CD4-positive, alpha-beta T cell treated with Interleukin-17A for 4 hours (primary cell): ENCODE measurements around the gene TDRD9.
A peak's percentile ranks its signal among the peaks of the same experiment; 100 is the strongest.

ENCODE experiments used
- DNase-seq: peaks from one replicate; pipeline ENCODE4 v3.0.0-alpha.2; 2020; ENCODE audit warnings: mixed read lengths

Gene TDRD9

DNA sequence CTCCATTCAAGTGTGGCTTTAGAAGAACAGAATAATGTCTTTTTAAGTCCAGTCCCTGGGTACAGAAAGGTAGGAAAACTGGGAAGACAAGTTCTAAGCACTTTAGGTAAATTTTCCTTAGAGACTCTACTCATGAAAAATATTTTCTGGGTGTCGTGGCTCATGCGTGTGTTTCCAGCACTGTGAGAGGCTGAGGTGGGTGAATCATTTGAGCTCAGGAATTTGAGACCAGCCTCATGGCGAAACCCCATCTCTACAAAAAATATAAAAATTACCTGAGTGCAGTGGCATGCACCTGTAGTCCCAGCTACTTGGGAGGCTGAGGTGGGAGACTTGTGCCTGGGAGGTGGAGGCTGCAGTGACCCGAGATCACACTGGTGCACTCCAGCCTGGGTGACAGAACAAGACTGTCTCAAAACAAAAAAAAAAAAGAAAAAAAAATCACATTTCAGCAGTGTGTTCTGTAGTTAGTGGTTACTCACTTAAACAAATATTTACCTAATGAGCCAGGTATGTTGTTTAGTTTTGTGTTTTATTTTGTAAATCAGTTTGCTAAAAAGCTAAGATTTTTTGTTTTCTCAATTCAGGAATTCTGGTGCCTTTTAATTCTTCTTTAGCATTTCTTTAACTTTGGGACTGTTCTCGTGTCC lies 66.4 kb downstream of the TDRD9 start:
- DNase-seq = no peak

DNA sequence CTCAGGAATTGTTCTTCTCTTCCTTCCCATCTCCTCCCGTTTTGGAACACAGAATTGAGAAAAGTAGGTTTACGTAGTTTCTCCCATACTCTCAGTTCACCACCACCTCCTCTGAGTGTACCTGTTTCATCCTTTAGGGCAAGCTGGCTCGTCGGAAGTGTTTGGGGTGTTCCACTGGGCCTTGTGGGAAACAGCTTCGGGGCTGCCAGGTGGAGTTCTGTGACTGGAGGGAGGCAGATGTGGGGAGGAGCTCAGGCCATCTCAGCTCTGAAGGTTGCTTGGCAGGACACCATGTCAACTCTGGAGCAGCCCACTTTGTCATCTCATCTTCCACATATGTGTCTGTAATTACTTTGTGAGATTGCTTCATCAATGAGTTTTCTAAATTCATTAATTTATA lies 67.6 kb downstream of the TDRD9 start:
- DNase-seq = no peak

DNA sequence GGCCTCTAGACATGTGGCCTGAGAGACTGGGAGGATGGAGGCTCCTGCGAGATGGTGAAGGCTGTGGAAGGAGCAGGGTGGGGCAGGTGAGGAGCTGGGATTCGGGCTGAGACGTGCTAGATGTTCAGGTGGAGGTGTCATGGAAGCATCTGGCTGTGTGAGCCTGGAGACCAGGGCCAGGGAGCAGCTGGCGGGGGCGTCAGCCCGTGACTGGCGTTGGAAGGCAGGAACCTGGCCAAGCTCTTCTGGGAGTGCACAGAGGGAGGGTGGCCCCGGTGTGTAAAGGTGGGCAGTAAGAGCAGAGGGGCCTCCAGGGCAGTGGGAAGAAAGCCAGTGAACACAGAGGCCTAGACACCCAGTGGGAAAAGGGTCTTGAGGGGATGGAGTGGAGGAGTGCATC lies 69.1 kb downstream of the TDRD9 start:
- no peak for DNase-seq

GRCh38 chr14:103998027-103998426 lies 69.8 kb downstream of the TDRD9 start:
- DNase-seq = no peak

DNA sequence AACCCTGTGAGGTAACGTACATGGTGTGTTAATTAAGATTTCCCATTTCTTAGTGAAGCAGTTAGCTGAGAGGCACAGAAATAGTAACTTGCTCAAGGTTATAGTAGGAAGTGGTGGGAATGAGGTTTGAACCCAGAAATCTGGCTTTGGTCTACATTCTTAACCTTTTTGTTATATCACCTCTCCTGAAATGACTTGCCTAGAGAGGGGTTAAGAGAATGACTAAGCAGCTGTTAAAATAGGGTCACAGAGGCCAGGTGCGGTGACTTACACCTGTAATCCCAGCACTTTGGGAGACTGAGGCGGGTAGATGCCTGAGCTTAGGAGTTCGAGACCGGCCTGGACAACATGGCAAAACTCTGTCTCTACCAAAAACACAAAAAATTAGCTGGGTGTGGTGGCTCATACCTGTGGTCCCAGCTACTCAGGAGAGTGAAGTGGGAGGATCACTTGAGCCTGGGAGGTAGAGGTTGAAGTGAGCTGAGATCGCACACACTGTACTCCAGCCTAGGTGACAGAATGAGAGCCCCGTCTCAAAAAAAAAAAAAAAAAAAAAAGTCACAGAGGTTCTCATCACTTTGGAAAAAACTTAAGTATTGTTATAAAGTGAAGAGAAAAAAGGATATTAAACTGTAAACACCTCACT lies 71.7 kb downstream of the TDRD9 start:
- no peak for DNase-seq

DNA sequence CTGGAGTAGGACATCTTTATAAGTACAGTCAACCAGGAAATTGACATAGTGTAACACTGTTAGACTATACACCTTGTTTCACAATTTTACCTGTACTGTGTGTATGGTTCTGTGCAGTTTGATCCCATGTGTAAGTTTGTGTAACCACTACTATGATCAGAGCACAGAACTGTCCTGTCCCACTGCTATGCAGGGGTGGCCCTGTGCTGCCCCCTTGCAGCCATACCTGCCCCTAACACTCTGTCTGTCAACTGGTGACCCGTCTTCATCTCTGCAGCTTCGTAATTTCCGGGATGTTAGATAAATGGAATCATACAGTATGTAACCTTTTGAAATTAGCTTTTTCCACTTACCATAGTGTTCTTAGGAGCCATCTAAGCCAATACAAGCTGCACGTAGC lies 72.7 kb downstream of the TDRD9 start:
- peak; percentile 18 for DNase-seq

- no peak for DNase-seq
These were observed 75.4 kb downstream of the TDRD9 start for GRCh38 chr14:104003616-104004015.

DNA sequence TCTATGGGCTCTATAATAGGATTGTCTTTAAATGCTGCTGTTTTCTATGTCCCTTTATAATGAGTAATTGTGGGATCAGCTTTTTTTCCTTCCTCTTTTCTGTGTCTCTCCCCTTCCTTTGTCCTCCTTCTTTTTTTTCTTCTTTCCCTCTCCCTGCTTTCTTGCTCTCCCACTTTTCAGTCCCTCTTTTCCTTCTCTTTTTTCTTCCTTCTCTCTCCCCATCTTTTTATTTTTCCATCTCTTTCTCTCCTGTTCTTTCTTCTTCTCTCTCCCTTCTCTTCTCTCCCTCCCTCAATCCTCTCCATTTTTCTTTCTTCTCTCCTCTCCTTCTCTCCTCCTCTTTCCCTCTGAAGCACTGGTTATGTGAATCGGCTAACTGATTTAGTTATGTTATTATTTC lies 76.6 kb downstream of the TDRD9 start:
- DNase-seq = no peak

DNA sequence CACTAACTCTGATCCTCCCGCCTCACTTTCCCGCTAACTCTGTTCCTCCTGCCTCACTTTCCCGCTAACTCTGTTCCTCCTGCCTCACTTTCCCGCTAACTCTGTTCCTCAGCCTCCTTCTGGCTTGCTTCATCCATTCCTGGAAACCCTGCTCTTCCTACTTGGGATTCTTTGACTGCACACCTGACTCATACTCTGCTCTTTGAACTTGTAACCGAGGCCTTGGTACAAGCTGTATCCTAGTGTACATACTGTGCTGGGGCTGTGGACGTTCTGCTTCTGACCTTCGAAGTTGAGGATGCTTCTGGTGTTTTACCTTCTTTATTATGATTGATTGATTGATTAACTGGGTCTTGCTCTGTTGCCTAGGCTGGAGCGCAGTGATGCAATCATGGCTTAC lies 77.2 kb downstream of the TDRD9 start:
- DNase-seq = no peak

- DNase-seq = no peak
These were observed 78.9 kb downstream of the TDRD9 start for GRCh38 chr14:104007121-104007520.

GRCh38 chr14:104009297-104009696 lies 81.0 kb downstream of the TDRD9 start:
- DNase-seq = no peak

GRCh38 chr14:104011824-104012517 lies 83.7 kb downstream of the TDRD9 start:
- DNase-seq = no peak

GRCh38 chr14:104014764-104015163 lies 86.5 kb downstream of the TDRD9 start:
- no peak for DNase-seq

DNA sequence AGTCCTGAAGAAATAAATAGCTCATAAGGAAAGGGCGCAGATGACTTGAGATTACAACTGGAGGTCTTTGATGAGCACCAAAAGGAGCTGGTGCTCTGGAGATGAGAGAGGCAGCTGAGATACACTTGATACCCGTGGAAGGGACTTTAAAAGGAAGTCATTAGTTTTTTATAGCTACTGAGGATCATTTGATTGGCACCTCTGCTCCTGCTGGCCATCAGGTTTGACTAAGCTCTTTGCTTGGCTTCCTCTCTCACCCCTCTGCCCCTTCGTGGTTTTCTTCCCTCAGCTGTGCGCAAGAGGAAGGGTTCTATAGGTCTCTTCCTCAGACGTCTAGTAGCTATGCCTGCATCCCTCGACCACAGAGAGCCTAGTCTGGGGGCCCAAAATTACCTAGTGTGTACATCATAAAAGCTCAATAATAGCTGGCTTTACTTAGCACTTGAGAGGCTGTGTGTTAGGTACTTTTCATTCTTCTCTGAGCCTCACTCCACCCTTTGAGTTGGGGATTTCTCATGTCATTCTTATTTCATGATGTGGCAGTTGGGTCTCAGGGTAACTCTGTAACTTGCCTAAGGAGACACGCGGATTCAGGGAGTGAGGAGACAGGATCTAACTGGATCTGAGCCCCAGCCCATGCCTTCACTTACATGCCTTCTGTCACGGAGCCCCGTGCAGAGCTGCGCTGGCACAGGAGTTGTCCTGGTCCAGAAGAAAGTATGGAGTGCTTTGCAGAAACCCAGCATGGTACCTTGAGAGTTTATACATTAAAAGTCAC lies 88.8 kb downstream of the TDRD9 start:
- no peak for DNase-seq

DNA sequence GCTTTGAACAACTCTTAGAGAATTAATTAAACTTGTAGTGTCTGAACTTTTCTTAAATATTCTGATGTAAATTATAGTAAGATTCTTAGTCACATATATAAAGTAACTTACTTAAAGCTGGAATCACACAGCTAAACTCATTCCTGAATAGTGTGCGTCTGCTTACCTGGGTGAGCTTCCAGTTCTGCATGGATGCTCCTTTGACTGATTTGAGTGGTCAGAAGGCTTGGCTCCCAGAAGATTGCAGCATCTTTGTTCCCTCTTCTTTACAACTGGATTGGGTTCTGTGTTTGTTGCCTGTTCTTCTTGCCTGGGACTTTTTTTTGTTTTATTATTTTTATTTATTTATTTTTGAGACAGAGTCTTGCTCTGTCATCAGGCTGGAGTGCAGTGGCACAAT lies 90.8 kb downstream of the TDRD9 start:
- DNase-seq = no peak

- DNase-seq = no peak
These were observed 91.5 kb downstream of the TDRD9 start for GRCh38 chr14:104019806-104020205.

DNA sequence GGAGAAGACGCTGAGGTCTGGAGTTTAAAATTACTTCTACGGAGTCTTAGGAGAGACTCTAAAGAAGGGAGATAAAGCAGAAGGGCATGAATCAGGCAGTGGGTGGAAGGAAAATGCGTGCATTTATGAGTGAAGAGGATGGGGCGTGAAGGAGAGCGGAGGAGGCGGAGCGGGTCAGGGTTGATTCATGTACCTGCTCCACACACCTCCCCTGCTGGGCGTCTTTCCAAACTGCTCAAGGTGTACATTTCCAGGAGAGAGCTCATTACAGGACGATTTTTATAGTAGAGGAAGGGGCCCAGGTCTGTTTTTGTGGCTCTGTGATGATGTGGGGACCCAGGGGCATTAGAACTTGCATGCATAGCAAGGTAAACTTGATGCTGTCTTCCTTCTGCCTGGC lies 92.2 kb downstream of the TDRD9 start:
- DNase-seq = no peak

DNA sequence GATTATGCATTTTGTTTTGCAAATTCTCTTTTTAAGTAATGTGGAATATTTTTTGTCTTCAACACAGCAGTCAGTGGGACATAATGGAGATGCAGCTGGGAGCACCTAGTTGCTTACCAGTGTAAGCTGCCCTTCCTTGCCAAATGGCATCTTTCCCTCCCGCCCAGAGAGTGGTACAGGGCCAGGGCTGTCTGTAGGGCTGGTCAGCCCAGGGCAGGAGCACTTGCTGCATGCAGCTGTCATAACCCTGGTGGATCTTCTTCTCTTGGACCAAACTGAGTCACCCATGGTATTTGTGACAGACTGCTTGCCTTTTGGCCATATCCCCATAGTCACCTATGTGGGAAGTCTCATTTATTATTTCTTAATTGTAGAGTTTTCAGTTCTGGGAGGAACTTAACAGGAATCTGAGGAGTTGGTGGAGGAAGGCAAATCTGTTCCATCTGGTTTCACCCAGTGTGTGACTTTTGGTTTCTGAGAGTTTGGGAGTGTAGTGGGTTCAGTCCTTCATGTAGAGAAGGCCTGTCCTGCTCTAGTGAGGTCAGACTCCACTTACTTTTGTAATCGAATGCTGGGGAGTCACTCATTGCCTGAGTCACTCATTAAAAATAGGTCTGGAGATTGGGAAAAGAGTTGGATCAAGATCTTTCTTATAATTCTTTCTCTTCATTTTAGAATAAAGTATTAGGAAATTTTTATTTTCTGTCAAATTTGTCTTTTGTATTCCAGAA lies 95.2 kb downstream of the TDRD9 start:
- no peak for DNase-seq

GRCh38 chr14:104025534-104025933 lies 97.3 kb downstream of the TDRD9 start:
- no peak for DNase-seq

DNA sequence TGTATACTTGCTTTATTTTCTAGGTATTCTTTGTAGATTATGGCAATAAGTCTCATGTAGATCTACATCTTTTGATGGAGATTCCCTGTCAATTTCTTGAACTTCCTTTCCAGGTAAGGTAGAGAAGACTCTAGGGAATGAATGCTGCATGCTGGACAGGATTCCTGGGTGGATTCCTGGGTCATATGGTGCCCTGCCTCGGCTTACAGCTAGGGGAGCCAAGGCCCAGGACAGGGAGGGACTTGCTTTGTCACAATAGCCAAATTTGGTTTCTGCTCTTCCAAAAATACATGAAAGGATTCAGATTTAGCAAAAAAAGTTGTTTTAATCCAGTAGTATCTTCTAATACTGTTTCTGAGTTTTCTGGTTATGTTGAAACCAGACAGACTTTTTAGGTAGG lies 97.8 kb downstream of the TDRD9 start:
- DNase-seq = no peak

DNA sequence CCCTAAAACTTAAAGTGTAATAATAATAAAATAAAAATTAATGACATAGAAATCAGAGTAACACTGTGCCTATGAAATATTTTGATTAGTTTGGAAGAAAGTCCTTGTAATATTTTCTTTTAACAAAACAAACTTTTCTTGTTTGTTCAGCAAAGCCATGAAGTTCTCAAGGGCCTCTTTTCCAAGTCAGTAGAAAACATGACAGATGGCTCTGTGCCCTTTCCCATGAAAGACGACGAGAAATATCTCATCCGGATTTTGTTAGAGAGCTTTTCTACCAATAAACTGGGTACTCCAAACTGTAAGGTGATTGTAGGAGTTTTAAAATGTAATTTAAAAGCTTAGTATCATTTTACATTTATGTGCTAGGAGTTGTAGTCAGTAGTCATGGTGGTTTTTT lies 102.7 kb downstream of the TDRD9 start:
- DNase-seq = no peak

DNA sequence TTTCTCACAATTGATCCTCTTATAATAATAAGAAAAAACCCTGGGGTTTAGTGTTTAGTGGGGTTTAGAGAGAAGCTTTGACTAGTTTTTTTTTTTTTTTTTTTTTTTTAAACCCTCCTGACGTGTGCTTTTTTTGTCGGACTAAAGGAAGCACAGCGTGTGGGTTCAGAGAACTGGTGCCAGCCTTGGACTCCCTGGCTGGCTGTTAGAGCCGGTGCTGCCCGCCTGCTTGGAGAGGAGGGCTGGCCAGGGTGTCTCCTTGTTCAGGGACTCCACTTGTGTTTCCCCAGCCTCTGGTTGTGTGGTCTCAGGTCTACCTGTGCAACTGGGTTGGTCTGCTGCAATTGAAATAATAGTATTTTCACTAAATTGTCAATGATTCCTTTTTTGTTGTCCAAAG lies 103.1 kb downstream of the TDRD9 start:
- DNase-seq = no peak
